Neuronal stem cell (in vitro differentiated cells): ENCODE measurements around the gene SYTL1.

Experiments used
- DNase-seq: peaks from one replicate; pipeline ENCODE4 v3.0.0-alpha.2; 2013; ENCODE audit warnings: low spot score
- H2AFZ ChIP-seq: one replicate; pipeline ENCODE4 v1.6.1; 2013; ENCODE audit warnings: mild to moderate bottlenecking, low read length, inconsistent platforms
- H2AK5ac ChIP-seq: 2 replicates; pipeline ENCODE4 v1.6.1; 2013; ENCODE audit warnings: low read depth, mild to moderate bottlenecking, inconsistent platforms, low read length, moderate library complexity, mixed read lengths
- H2BK120ac ChIP-seq: 2 replicates; pipeline ENCODE4 v1.6.1; 2013; ENCODE audit warnings: low read depth, mild to moderate bottlenecking, inconsistent platforms, low read length, moderate library complexity, mixed read lengths
- H2BK12ac ChIP-seq: one replicate; pipeline ENCODE4 v1.6.1; 2013; ENCODE audit warnings: low read length, inconsistent platforms
- H2BK15ac ChIP-seq: 2 replicates; pipeline ENCODE4 v1.6.1; 2013; ENCODE audit warnings: mild to moderate bottlenecking, low read length, inconsistent platforms, mixed read lengths
- H2BK5ac ChIP-seq: one replicate; pipeline ENCODE4 v1.6.1; 2013; ENCODE audit warnings: inconsistent platforms, mild to moderate bottlenecking, low read length, moderate library complexity
- H3K14ac ChIP-seq: one replicate; pipeline ENCODE4 v1.6.1; 2013; ENCODE audit warnings: low read length, inconsistent platforms
- H3K18ac ChIP-seq: 2 replicates; pipeline ENCODE4 v1.6.1; 2013; ENCODE audit warnings: low read length, inconsistent platforms
- H3K23ac ChIP-seq: 2 replicates; pipeline ENCODE4 v1.6.1; 2013; ENCODE audit warnings: low read depth, mild to moderate bottlenecking, mixed read lengths, low read length, inconsistent platforms; ENCODE audit not compliant: poor library complexity
- H3K27ac ChIP-seq: replicated peaks from 3 replicates; pipeline ENCODE4 v1.5.1; 2013; ENCODE audit warnings: low read length, inconsistent platforms
- H3K27me3 ChIP-seq, 3 experiments: 2 replicates each; pipeline ENCODE4 v1.6.1; 2013; ENCODE audit warnings: low read length in 3 of 3, mild to moderate bottlenecking in 2 of 3, inconsistent platforms in 1 of 3, low read depth in 1 of 3, mixed read lengths in 1 of 3, moderate library complexity in 1 of 3; ENCODE audit not compliant: control insufficient read depth in 3 of 3, insufficient read depth in 3 of 3
- H3K36me3 ChIP-seq, 2 donors: replicated peaks in 1 of 2; 2 replicates each; pipeline ENCODE4 v1.6.1; 2013; ENCODE audit warnings: low read length in 2 of 2; ENCODE audit not compliant: control insufficient read depth in 2 of 2, insufficient read depth in 2 of 2
- H3K4ac ChIP-seq: 2 replicates; pipeline ENCODE4 v1.6.1; 2013; ENCODE audit warnings: inconsistent platforms, mild to moderate bottlenecking, low read length, moderate library complexity
- H3K4me1 ChIP-seq, 2 donors: 1 replicate in 1 of 2; 2 replicates in 1 of 2; pipeline ENCODE4 v1.6.1; 2013; ENCODE audit warnings: low read length in 2 of 2, low read depth in 1 of 2; ENCODE audit not compliant: control insufficient read depth in 2 of 2, insufficient read depth in 1 of 2
- H3K4me2 ChIP-seq: one replicate; pipeline ENCODE4 v1.6.1; 2013; ENCODE audit warnings: mild to moderate bottlenecking, low read length, inconsistent platforms; ENCODE audit not compliant: insufficient read depth, poor library complexity, severe bottlenecking
- H3K4me3 ChIP-seq, 2 donors: 2 replicates each; pipeline ENCODE4 v1.5.1; 2013; ENCODE audit warnings: low read length in 2 of 2, mild to moderate bottlenecking in 2 of 2, inconsistent platforms in 1 of 2, moderate library complexity in 1 of 2
- H3K79me1 ChIP-seq: one replicate; pipeline ENCODE4 v1.6.1; 2013; ENCODE audit warnings: low read depth, mild to moderate bottlenecking, inconsistent platforms, low read length, moderate library complexity
- H3K9ac ChIP-seq: one replicate; pipeline ENCODE4 v1.6.1; 2013; ENCODE audit warnings: mild to moderate bottlenecking, low read depth, low read length, inconsistent platforms; ENCODE audit not compliant: poor library complexity
- H3K9me3 ChIP-seq, 2 donors: replicated peaks in 1 of 2; 2 replicates each; pipeline versions ENCODE3 to v1.6.1; 2013; ENCODE audit warnings: low read length in 2 of 2, mild to moderate bottlenecking in 2 of 2, inconsistent platforms in 1 of 2, low read depth in 1 of 2, mixed read lengths in 1 of 2, moderate library complexity in 1 of 2; ENCODE audit not compliant: control insufficient read depth in 2 of 2, insufficient read depth in 1 of 2
- H4K8ac ChIP-seq: one replicate; pipeline ENCODE4 v1.6.1; 2013; ENCODE audit warnings: low read depth, mild to moderate bottlenecking, inconsistent platforms, low read length, moderate library complexity
- H4K91ac ChIP-seq: one replicate; pipeline ENCODE4 v1.6.1; 2013; ENCODE audit warnings: low read length, low read depth, mild to moderate bottlenecking, inconsistent platforms; ENCODE audit not compliant: poor library complexity
- WGBS, 2 donors: extraction: QIAGEN DNeasy Blood & Tissue Kit; methylation state at CpG; one replicate each; pipeline ENCODE4 v1.1.7; 2013; ENCODE audit warnings: missing lambda C conversion rate in 2 of 2, mixed read lengths in 1 of 2; ENCODE audit not compliant: insufficient read length in 2 of 2, insufficient replicate concordance in 1 of 2; ENCODE audit errors: extremely low coverage in 2 of 2; 5-methylcytosine and 5-hydroxymethylcytosine counted together

Gene SYTL1

DNA sequence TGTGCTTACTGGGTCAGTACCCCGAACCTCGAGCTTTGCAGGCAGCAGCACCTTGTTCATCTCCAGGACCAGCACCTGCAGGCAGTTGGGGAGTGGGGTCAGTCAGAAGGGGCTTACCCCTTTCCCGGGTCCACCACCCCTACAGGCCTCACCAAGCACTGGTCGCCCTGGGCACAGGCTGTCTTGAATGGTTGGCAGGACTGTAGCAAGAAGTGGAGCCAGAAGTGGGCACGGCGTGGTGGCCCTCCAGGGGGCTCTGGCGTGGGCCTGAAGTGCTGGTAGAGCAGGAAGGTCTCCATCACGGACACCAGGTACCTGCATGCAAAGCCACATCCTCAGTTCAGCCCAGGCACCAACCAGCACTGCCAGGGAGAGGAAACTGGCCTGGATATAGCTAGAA is 19.7 kb downstream of the SYTL1 start:
- Histone ChIP-seq H2AK5ac (peak overlapping the region; percentile 50), H3K14ac (no peak overlapping the region)

DNA sequence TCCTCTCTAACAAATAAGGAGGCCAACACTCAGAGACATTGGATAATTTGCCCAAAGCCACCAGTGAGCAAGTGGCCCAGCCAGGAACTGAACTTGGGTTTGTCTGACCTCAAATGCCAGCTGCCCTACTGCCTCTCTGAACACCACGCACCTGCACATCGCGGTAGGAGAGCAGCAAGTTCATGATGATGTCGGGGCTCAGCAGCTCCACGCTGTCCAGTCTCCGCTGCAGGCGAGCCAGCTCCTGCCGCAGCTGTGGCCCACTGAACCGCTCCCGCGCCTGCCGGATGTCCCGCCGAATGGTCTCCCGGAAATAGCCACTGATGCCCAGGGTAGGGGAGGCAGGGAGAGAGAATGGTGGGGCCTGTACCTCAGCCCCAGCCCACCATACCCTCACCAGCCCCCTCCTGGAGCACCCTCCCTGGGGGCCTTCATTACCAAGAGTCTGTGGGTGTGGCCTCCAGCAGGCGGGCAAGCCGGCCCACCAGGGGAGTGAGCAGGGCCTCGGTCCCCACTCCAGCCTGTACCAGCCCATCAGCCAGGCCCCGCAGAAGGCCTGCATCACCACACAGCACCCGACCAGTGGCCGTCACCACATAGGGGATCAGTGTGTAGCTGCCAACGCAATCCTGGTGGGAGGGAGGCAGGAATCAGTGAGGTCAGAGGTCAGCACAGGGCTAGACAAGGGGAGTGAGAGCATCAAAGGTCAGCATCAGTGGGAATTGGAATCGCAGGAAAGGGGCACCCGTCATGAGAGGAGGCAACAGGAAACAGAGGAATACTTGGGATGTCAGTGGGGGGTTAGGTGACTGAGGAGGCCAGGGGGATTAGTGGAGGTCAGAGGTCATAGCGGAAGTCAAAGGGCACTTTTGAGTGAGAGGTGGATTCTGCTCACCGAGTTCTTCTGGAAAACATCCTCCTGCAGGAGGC is 22.2 kb downstream of the SYTL1 start:
- Histone ChIP-seq H3K9me3 (no peaks in the 10 kb centered on the region), H3K9ac (peak overlapping the region; percentile 46), H2AFZ (no peak overlapping the region), H3K4me2 (no peak overlapping the region), H4K91ac (no peak overlapping the region), H3K79me1 (no peaks in the 10 kb centered on the region), H3K4ac (no peak overlapping the region), H3K27ac (peak overlapping the region; percentile 84), H2BK12ac (peak overlapping the region; percentile 82), H3K23ac (peak overlapping the region; percentile 37), H3K4me3 (no peak overlapping the region), H3K4me1 (peaks cover 18 to 36% of the 10 kb centered on the region in 2 donors), H4K8ac (no peak overlapping the region), H3K36me3 (peaks cover 0 to 38% of the 10 kb centered on the region in 2 donors), H3K27me3 (peaks cover 0 to 28% (median 9%) of the 10 kb centered on the region in 3 experiments), H2BK15ac (peak overlapping the region; percentile 71), H3K14ac (peak overlapping the region; percentile 17), H3K18ac (peak overlapping the region; percentile 84), H2BK5ac (peak overlapping the region; percentile 76), H2BK120ac (no peak overlapping the region), H2AK5ac (peak overlapping the region; percentile 78)
- peak; percentile 83 for DNase-seq
- WGBS, 2 donors: no CpG with 5 or more reads among the region's 26 CpGs

More for the DNA sequence above, 19.7 kb downstream of the SYTL1 start:
- H2BK15ac ChIP-seq: peak overlapping the region; percentile 95
- H3K27me3 ChIP-seq: peaks cover 0 to 43% (median 9%) of the 10 kb centered on the region in 3 experiments
- no peak for DNase-seq
- no peak overlapping the region for H3K4me3 ChIP-seq
- H3K9ac ChIP-seq: no peak overlapping the region
- H4K91ac ChIP-seq: no peak overlapping the region
- H3K4me1 ChIP-seq: peaks cover 12 to 33% of the 10 kb centered on the region in 2 donors
- H2BK5ac ChIP-seq: no peak overlapping the region
- no peak overlapping the region for H2BK12ac ChIP-seq
- no peak overlapping the region for H3K4me2 ChIP-seq
- H3K36me3 ChIP-seq: peaks cover 0 to 61% of the 10 kb centered on the region in 2 donors
- H3K23ac ChIP-seq: peak overlapping the region; percentile 60
- no peak overlapping the region for H2AFZ ChIP-seq
- H3K79me1 ChIP-seq: no peaks in the 10 kb centered on the region
- H3K9me3 ChIP-seq: no peaks in the 10 kb centered on the region
- no peak overlapping the region for H3K27ac ChIP-seq
- H4K8ac ChIP-seq: no peak overlapping the region
- WGBS, 2 donors: no CpG with 5 or more reads among the region's 8 CpGs
- H2BK120ac ChIP-seq: no peak overlapping the region
- H3K18ac ChIP-seq: peak overlapping the region; percentile 100
- no peak overlapping the region for H3K4ac ChIP-seq

DNA sequence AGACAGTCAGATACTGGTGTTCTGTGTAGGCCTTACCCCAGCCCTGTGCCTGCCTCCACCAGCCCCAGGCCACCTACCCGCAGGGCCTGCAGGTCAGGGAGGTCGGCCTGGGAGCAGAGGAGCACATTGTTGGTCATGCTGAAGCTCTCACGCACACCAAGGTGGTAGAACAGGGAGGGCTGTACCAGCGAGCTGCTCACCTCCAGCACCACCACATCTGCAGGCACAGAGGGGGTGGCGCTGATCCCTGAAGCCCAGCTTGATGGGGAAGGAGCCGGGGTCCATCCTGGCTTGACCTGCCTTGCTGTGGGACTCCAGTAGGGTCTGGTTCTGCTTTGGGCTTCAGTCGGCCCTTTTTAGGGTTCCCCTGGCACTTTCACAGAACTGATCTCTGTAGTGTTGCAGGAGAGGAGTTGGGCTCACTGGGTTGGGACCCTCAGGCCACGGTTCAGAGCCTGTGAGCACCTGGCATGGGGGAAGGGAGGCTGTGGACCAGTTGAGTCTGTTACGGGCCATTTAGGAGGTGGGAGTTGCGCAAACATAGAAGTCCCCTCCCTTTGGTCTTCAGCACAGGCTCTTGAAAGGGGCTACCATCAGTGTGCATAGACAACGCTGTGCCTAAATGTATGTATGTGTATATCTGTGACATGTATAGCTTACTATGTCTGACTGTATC is 23.0 kb downstream of the SYTL1 start:
- WGBS, 2 donors: no CpG with 5 or more reads among the region's 11 CpGs
- H4K8ac ChIP-seq: no peak overlapping the region
- H2BK12ac ChIP-seq: peak overlapping the region; percentile 70
- H3K23ac ChIP-seq: no peak overlapping the region
- no peak for DNase-seq
- H3K9me3 ChIP-seq: no peaks in the 10 kb centered on the region
- peak overlapping the region; percentile 84 for H3K18ac ChIP-seq
- no peak overlapping the region for H3K4ac ChIP-seq
- peak overlapping the region; percentile 46 for H3K9ac ChIP-seq
- no peak overlapping the region for H2BK5ac ChIP-seq
- peak overlapping the region; percentile 84 for H3K27ac ChIP-seq
- peak overlapping the region; percentile 17 for H3K14ac ChIP-seq
- H2AK5ac ChIP-seq: peak overlapping the region; percentile 77
- H2AFZ ChIP-seq: peak overlapping the region; percentile 99
- H3K27me3 ChIP-seq: peaks cover 0 to 20% (median 6%) of the 10 kb centered on the region in 3 experiments
- H3K4me1 ChIP-seq: peaks cover 18 to 35% of the 10 kb centered on the region in 2 donors
- no peak overlapping the region for H4K91ac ChIP-seq
- peak overlapping the region; percentile 34 for H2BK120ac ChIP-seq
- peak overlapping the region; percentile 28 for H3K4me2 ChIP-seq
- H3K36me3 ChIP-seq: peaks cover 0 to 30% of the 10 kb centered on the region in 2 donors
- peak overlapping the region; percentile 24 for H2BK15ac ChIP-seq
- H3K79me1 ChIP-seq: no peaks in the 10 kb centered on the region
- H3K4me3 ChIP-seq: peak overlapping the region; percentile 37 to 71
